K562 (cell line): ENCODE results near the gene RNF40. TPM values are rescaled to one million over a fixed set of nuclear protein-coding genes. Genes with fewer than 3 reads are reported as not detected.

Experiments used
- CC2D1A ChIP-seq: fragments of 450-650 bp; IDR thresholded peaks from 2 replicates; pipeline ENCODE4 v1.6.1; 2017; ENCODE audit warnings: mild to moderate bottlenecking
- CREBBP ChIP-seq: IDR thresholded peaks from one replicate; pipeline ENCODE4 v1.6.1; 2012; ENCODE audit warnings: low read depth, mild to moderate bottlenecking, control low read depth, inconsistent platforms, low read length
- E2F3 ChIP-seq: fragments of 250-450 bp; sonication (Bioruptor Pico); IDR thresholded peaks from 2 replicates; pipeline ENCODE4 v1.4.0; 2020; ENCODE audit warnings: mild to moderate bottlenecking
- ELF1 ChIP-seq: fragments of 200-800 bp; sonication (Bioruptor generic); IDR thresholded peaks from 2 replicates; pipeline ENCODE4 v1.6.1; 2016; ENCODE audit warnings: missing genetic modification characterization, missing compliant biosample characterization
- ELF2 ChIP-seq: fragments of 250-450 bp; sonication (Bioruptor Pico); IDR thresholded peaks from 2 replicates; pipeline ENCODE4 v1.5.0; 2021; ENCODE audit warnings: mild to moderate bottlenecking
- ESRRA ChIP-seq: fragments of 450-650 bp; IDR thresholded peaks from 2 replicates; pipeline ENCODE4 v1.6.1; 2014; ENCODE audit warnings: low read depth, mild to moderate bottlenecking, moderate library complexity, borderline replicate concordance
- FOXM1 ChIP-seq, 2 experiments: fragments of 450-650 bp in 1 of 2; sonication (generic) in 1 of 2; formaldehyde crosslinking in 1 of 2; IDR thresholded peaks; 2 replicates each; pipeline versions ENCODE4 v1.6.1 to v1.9.0; 2017 to 2022; ENCODE audit warnings: low read depth in 2 of 2, mild to moderate bottlenecking in 2 of 2, missing genetic modification reagents in 1 of 2, moderate library complexity in 1 of 2
- GMEB1 ChIP-seq: fragments of 250-450 bp; sonication (Bioruptor Pico); IDR thresholded peaks from 2 replicates; pipeline ENCODE4 v1.4.0; 2020; ENCODE audit warnings: mild to moderate bottlenecking
- HMBOX1 ChIP-seq: sonication (generic); IDR thresholded peaks from 2 replicates; pipeline ENCODE4 v1.6.1; 2016
- HMGXB4 ChIP-seq: sonication (generic); formaldehyde crosslinking; IDR thresholded peaks from 2 replicates; pipeline ENCODE4 v1.8.1; 2023; ENCODE audit warnings: mild to moderate bottlenecking, missing genetic modification reagents
- IRF2 ChIP-seq: sonication (generic); formaldehyde crosslinking; IDR thresholded peaks from 2 replicates; pipeline ENCODE4 v1.8.1; 2022; ENCODE audit warnings: mild to moderate bottlenecking, missing genetic modification reagents
- MLLT1 ChIP-seq, 2 experiments: fragments of 450-650 bp; IDR thresholded peaks; 2 replicates each; pipeline ENCODE4 v1.6.1; 2016
- MNT ChIP-seq, 2 experiments: fragments of 450-650 bp; conservative IDR thresholded peaks; 2 replicates each; pipeline ENCODE4 v1.6.1; 2017; ENCODE audit warnings: mild to moderate bottlenecking in 2 of 2, moderate library complexity in 2 of 2
- POLR2AphosphoS5 ChIP-seq: IDR thresholded peaks from 2 replicates; pipeline ENCODE4 v1.6.1; 2011; ENCODE audit warnings: mild to moderate bottlenecking, low read depth, low read length, moderate library complexity; ENCODE audit not compliant: control insufficient read depth, insufficient read depth
- SIX5 ChIP-seq, 2 experiments: IDR thresholded peaks; 2 replicates each; pipeline ENCODE4 v1.6.1; 2011; ENCODE audit warnings: low read length in 2 of 2, borderline replicate concordance in 1 of 2, low read depth in 1 of 2, mild to moderate bottlenecking in 1 of 2, moderate library complexity in 1 of 2; ENCODE audit not compliant: insufficient read depth in 1 of 2
- SP1 ChIP-seq: sonication (generic); formaldehyde crosslinking; IDR thresholded peaks from 2 replicates; pipeline ENCODE4 v1.8.1; 2022; ENCODE audit warnings: mild to moderate bottlenecking, missing genetic modification reagents
- SUPT5H ChIP-seq: fragments of 450-650 bp; IDR thresholded peaks from 2 replicates; pipeline ENCODE4 v1.6.1; 2016
- TBP ChIP-seq: optimal IDR thresholded peaks from 2 replicates; pipeline ENCODE3; 2011; ENCODE audit warnings: low read depth, low read length, improper control_type of control experiment
- ZNF644 ChIP-seq: fragments of 200-800 bp; sonication (Bioruptor generic); IDR thresholded peaks from 2 replicates; pipeline ENCODE4 v1.6.1; 2016; ENCODE audit warnings: low read depth, missing genetic modification characterization, missing compliant biosample characterization
- polyA plus RNA-seq, 8 experiments: library from polyadenylated mRNA; depleted of rRNA in 4 of 8; stranded (reverse) in 5 of 8; unstranded in 3 of 8; fragments of >200 nt; fragmentation: Nextera tagmentation in 2 of 8; fragmentation: Illumina TruSeq in 1 of 8; extraction: Ambion mirVana in 2 of 8; extraction: Trizol in 1 of 8; gene quantifications; 2 replicates each; pipeline versions ENCODE4 v1.2.1 to v1.2.3, GENCODE V29; 2011 to 2014; ENCODE audit warnings: inconsistent platforms in 1 of 8, missing spikeins in 1 of 8
- total RNA-seq, 7 experiments: library from RNA; depleted of rRNA in 6 of 7; stranded (reverse); fragments of >200 nt in 6 of 7; fragmentation: Illumina TruSeq in 2 of 7; extraction: Trizol in 2 of 7; gene quantifications; 2 replicates each; pipeline versions ENCODE4 v1.2.1 to v1.2.3, GENCODE V29; 2011 to 2021; ENCODE audit warnings: low replicate concordance in 1 of 7

RNF40 gene
- total and polyA plus RNA-seq, 9 of the 15 experiments (the other 6 are each of a cell fraction or from before 2014, with no cell fraction given), result 6.2 to 129 (median 81.5) TPM

- TF ChIP-seq HMBOX1 (no peak), ELF2 (CRISPR knock-in tag) (peak; percentile 89), SUPT5H (peak; percentile 52; the same call in 1 of the 2 replicates), IRF2 (CRISPR knock-in tag) (no peak), MNT (conservative IDR thresholded peaks at IDR 0.05) (peak in 1 of 2 experiments; percentile 37; a peak in 1 of 4 replicates), POLR2AphosphoS5 (peak; percentile 42; the same call in 1 of the 2 replicates), HMGXB4 (CRISPR knock-in tag) (peak; percentile 56; the same call in 1 of the 2 replicates), MLLT1 (IDR thresholded peaks at IDR 0.05) (0 out of 4 replicates have a peak, but pooled peaks of 1 of the 2 experiments have one; percentile 33), ZNF644 (tag) (no peak), SIX5 (IDR thresholded peaks at IDR 0.05; ENCODE audit: borderline replicate concordance in 1 of 2, insufficient read depth in 1 of 2, low read depth in 1 of 2, low read length in 2 of 2) (0 out of 4 replicates have a peak, but pooled peaks of 1 of the 2 experiments have one; percentile 8), SP1 (CRISPR knock-in tag) (peak; percentile 65), ELF1 (tag) (peak; percentile 94), CC2D1A (0 out of 2 replicates have a peak, but pooled peaks have one; percentile 36), ESRRA (peak; percentile 75), GMEB1 (no peak), TBP (peak; percentile 57), FOXM1 (IDR thresholded peaks at IDR 0.05; ENCODE audit: low read depth) (peak; percentile 63; the same call in 1 of the 2 replicates), FOXM1 (CRISPR knock-in tag; IDR thresholded peaks at IDR 0.05; ENCODE audit: low read depth) (no peak), E2F3 (CRISPR knock-in tag) (0 out of 2 replicates have a peak, but pooled peaks have one; percentile 22), CREBBP (no peak)
Measured at GRCh38 chr16:30786936-30787612, 25.0 kb downstream of the RNF40 start, which contains the start of gene ZNF629 (continued).
